GM19023 (cell line): Measurements from ENCODE around the gene GHRH.

Source experiments
- ATAC-seq: cut with Tn5 transposase; IDR thresholded peaks from one replicate; pipeline ENCODE4 v1.9.1; 2021; ENCODE audit warnings: mild to moderate bottlenecking, moderate library complexity; ENCODE audit not compliant: unreplicated experiment

Gene GHRH

DNA sequence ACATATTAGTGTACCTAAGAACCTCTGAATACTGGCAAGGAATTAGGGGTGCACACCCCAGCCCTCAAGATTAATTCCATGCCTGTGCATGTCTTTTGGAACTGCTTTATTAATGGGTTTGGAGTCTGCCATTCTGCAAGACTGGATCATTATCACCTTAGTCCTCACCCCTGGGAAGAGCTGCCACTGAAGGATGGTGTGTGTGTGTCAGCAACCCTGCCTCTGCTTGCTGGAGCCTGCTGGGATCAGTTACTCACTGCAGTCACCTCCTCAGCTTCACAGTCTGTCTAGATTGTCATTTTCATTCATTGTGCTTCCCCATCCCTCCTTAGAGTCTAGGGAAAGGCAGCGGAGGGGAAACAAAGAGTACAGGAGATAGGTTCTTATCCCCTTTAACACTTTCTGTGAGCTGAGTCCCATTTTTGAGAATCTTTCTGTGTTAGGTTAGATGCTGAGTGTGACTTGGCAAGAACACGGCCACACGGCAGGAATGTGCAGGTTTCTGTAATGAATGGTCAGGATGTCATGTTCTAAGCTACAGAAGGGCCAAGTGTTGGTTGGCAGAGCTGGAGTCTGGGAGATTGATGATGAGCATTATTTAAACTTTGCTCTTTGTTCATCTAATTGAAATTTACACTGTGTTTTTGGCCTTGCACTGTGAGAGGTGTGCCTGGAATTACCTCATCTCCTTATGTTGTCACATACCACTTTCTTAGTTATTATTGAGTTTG lies 21.1 kb downstream of the GHRH start:
- ATAC-seq = no peak

DNA sequence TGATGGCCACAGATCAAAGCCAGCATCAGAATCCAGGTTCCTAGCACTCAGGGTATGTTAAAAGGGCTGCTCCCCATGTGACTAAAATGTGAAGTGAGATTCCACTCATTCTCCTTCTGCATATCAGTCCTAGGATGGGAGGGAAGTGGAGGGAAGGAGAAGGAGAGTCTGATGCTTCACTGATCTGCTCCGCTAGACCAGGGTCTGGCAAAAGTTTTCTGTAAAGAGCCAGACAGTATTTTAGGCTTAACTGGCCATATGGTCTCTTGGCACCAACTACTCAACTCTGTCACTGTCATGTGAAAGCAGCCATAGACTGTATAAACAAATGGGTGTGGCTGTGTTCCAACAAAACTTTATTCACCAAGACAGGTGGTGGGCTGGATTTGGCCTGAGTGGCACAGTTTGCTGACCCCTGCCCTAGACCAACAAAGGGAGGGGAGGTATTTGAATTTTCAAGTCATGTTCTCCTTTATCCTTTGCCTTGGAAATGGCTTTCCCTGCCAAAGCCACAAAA lies 22.6 kb downstream of the GHRH start:
- ATAC-seq = no peak

DNA sequence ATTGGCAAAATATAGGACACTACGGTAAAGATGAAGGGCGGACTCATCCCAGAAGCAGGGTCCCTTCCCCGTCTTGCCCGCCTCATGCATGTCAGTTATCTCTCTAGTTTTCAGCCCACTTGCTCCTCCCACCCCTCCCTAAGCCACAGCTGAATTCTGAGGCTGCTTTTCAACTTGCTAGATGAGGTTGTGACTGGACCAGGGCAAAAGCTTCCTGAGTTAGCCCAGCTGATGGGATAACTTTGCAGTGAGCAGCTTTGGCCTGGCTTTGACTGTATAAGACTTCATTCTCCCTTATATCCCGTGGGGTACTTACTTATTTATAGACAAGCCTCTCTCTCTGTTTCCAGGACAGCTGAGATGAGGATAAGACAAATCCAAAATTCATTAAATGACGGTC lies 23.2 kb downstream of the GHRH start:
- ATAC-seq = no peak

DNA sequence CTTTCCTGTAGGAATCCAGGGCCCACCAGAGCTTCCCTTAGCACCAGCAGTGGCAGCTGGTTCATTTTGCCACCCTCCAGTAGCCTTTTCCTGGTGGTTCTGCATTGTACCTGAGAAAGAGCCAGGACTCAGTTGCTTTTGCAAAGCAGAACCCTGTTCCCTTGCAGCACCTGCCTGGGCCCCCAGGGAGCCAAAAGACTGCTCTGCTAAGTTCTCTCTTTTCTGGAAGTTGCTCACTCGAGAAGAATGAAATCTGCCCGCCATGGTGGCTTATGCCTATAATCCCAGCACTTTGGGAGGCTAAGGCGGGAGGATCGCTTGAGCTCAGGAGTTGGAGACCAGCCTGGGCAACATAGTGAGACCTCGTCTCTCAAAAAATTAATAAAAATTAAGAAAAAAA lies 24.0 kb downstream of the GHRH start:
- no peak for ATAC-seq

DNA sequence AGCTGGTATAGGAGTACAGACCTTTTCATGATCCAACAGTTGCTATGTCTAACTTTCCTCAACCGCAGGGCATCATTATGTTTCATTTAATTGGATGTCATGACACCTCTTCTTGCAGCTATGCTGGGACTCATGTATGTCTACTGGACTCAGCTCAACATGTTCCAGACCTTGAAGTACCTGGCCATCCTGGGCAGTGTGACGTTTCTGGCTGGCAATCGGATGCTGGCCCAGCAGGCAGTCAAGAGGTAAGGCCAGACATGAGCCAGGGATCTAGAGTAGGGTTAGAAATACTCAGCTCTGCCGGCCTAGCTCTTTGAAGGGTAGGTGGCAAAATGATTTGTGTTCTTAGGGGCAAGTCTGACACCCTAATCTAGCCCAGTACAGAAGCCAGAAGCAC lies 25.2 kb downstream of the GHRH start:
- no peak for ATAC-seq

DNA sequence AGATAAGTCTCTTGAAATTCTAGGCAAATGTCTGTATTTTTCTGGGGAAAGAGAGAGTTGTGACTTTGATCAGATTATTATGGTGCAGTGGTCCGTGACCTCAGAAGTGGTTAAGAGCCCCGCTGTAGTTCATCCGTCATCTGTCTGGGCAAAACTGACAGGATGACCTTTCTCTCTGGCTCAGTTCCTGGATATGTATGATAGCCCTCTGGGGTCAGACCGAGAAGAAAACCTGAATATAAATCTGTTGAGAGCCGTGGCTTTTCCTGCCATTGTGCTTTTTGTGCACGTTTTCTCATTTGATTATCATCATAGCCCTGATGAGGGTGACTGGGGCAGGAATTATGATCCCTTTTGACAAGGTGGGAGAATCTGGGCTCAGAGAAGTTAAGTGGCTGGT lies 26.5 kb downstream of the GHRH start:
- ATAC-seq = no peak

DNA sequence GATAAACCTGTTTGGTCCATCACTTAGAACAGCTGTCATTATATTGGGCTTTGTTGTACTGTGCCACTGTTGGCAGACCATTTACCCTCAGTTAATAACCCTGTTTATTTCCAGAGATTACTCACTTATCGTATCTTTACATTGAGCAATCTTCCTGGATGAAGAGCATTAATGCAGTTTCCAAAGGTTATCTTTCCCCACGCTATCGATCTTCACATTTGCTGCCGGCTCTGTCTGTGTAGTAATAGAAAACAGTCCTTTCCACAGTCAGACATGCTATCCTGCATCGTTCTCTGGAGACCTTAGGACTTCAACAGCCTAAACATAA lies 27.4 kb downstream of the GHRH start:
- no peak for ATAC-seq

DNA sequence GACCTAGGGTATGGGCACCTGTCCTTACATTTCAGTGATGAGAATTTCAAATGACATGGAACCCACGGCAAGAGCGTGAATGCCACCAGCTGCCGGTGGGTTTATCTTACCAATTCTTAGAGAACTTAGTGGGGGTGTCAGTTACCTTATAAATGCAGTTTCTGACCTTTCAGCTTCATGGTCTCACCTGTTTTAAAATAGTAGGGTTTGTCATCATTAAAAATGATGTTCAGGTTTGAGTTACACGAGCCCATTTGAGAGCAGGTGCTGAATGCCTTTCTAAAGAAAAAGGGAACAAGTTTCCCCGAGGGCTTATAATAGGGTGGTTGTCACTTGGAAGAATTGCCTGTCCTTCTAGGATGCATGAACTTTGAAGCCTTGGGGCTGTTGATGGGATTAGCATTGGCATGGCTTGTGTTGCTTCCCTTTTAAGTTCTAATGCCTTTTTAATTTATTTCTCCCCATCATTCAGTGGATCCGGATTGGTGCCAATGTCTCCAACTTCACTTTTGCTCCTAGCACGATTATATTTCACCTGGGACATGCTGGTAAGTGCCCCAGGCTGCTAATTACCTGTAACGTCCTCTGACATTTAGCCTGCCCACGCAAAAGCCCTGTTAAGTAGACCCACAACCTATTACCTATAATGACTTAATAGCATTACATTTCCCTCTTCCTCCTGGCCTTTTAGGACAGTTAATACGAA lies 27.9 kb downstream of the GHRH start:
- no peak for ATAC-seq

DNA sequence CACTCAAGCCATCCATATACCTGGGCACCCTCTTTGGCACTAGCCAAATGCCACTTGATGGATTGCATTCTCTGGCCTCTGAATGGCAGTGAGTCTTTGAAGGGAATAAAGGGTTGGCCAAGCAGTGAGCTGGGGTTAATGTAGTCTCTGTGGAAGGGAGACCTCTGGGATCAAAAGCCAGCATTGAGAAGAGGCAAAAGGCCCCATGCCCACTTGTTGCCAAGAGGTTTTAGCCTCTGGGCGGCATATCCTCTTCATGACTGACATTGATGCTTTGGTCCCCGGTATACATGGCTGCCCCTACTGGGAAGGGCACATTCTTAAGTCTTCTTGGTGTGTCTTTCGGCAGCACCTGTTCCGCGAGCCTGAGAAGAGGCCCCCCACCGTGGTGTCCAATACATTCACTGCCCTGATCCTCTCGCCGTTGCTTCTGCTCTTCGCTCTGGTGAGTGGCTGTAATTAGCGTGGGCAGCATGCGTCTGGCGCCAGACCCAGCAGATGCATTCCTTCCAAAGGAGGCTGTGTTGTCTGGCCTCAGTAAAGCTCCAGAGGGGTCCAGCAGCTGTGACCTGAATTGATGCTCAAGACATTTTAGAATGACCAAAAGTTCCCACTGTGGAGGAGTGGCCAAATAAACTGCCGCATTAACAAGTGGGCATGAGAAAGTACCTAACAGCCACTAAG lies 29.5 kb downstream of the GHRH start:
- ATAC-seq = no peak

DNA sequence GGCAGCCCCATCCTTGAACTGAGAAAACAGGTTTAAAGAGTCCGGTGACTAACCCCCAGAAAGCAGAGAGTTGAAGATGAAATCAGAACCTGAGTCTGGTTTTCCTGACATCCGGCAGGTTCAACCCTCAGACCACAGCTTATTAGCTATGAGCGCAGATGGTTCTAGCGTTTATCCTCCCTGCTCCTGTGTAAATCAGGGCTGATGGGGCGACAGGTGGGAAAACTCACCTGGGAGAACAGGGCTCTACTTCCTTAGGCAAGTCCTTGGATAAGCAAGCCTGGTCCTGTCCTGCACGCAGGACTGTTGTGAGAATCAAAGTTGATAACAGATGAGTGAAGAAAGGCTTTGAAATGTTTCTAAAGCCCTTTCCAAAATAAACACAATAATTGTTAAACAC lies 31.4 kb downstream of the GHRH start:
- no peak for ATAC-seq

DNA sequence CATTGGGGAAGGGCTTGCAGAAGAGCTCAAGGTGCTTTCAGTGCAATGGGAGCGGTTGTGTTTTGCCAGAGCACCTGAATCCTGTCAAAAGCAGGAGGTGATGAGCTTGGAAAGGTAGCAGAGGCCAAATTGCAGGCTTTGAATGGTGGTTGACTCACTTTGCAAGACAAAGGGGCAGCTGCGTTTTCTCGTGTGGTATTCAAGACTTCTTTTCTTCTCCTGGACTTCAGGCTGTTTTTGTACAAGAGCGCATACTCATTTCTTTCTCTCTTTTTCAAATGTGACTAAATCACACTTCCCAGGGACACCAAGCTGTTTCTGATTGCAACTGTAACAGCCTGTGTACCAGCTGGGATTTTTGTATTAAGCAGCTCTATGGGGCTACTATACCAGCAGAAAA lies 32.3 kb downstream of the GHRH start:
- no peak for ATAC-seq

DNA sequence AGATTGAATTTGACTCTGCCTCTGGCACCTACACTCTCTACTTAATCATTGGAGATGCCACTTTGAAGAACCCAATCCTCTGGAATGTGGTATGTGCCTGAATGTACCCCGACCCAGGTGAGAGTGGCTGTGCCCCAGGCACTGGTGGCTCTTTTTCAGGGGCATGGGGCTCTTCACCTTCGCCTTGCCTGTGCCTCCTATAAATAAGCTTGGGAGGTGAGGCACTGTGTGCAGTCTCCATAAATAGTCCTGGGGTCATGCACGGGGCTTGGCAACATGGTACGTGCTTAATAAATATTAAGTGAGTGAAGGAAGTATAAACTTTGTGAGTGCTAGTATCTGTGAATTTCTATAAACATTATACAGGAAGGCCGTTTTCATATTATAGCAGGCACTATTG lies 33.0 kb downstream of the GHRH start:
- ATAC-seq = no peak

DNA sequence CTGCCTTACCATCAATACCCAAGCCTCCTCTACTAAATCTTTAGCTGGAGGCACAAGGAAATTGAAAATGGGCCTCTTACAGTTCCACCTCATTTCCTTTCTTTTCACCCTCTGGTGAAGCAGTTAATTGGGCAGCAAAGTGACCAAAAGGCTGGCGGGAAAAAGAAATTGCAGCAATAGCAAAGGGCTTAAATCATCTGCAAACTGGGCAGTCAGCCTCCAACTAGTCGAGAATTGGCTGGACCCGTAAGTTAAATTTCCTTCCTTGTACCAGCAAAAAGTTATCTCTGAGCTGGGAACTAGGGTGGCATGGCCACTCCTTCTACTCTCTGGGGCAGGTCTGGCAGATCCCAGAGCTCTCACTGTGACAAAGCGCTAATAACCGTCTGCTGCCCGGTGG lies 33.5 kb downstream of the GHRH start:
- no peak for ATAC-seq

DNA sequence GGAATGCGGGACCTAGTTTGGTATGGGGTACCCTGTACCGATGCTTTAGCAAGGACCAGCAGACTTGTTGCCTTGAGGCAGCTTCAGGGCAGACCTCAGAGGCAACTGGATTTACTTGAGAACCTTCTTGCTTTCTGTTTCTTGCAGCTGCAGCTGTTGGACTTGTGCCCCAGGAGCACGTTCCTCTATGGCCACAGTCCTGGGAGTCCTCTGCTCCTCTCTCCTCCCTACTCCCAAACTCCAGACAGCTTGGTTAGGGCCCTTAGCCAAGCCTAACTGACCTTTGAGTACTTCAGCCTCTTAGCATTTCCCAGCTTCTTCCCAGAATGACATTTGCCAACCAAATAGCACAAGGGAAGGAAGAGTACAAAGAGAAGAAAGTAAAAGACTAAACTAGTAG lies 34.7 kb downstream of the GHRH start:
- no peak for ATAC-seq

DNA sequence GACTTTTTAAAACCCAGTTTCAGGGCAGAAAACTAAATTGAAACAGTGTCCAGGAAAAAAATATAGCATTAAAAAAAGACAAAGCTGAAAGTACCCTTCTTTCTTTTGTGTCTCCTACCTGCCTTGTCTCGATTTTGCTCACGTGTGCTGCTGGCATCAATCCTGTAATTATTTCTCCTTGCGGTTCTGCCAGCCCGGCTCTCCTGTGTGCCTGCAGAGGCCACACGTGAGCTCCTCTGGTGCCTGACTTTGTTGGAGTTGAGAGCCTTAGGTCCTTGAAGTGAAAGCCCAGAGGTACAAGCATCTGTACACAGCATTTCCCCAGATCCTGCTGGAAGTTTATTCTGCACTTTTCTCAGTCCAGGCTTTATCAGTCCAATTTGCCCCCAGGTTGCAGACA lies 36.5 kb downstream of the GHRH start:
- no peak for ATAC-seq

DNA sequence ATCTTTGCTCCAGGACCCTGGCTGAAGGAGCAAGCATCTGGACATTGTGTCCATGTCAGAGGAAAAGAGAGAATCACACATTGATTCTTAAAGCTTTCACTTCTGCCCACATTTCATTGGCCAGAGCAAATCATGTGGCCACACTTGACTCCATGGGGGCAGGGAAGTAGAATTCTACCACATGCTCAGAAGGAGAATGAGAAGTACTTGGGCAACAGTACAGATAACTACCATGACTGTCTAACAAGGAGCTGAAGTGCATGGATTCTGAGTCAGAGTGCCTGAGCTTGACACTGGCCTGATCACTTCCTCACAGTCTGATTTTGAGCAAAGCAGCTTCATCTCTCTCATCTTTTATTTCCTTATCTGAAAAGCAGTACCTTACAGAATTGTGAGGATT lies 38.6 kb downstream of the GHRH start:
- no peak for ATAC-seq

DNA sequence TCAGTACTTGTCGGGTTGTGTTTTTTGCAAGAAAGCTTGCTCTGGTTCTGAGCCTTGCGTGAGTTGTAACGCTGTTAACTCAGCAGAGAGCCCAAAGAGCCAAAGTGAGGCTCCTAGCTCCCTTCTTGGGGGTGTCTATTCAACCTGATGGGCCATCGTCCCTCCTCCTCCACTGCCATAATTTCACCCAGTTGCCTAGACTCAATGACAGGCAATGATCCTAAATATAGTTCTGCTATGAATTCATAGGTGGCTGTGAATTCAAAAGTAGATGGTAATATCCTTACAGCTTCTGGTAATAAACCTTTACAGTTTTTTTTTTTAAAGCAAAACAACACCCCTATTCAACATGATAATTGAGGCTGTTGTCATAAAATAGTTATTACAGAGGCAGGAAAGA lies 39.5 kb downstream of the GHRH start:
- ATAC-seq = no peak

DNA sequence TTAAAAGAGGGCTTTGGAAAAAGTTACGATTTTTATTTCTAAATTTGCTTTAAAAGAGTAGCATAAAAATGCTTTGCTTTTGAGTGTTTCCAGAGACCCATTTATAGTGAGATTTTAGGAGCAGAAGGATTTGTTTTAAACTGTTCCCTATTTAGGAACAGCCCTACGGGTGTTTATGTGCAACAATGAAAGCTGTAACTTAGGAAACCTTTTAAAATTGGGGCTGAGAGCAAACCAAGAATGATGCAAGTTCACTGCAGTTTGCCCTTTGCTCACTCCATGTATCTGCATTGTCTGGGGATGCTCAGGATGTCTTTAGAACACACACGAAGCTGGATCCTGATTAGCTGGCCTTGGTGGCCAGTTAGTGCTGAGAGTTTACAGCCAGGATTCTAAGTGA lies 40.9 kb downstream of the GHRH start:
- no peak for ATAC-seq

DNA sequence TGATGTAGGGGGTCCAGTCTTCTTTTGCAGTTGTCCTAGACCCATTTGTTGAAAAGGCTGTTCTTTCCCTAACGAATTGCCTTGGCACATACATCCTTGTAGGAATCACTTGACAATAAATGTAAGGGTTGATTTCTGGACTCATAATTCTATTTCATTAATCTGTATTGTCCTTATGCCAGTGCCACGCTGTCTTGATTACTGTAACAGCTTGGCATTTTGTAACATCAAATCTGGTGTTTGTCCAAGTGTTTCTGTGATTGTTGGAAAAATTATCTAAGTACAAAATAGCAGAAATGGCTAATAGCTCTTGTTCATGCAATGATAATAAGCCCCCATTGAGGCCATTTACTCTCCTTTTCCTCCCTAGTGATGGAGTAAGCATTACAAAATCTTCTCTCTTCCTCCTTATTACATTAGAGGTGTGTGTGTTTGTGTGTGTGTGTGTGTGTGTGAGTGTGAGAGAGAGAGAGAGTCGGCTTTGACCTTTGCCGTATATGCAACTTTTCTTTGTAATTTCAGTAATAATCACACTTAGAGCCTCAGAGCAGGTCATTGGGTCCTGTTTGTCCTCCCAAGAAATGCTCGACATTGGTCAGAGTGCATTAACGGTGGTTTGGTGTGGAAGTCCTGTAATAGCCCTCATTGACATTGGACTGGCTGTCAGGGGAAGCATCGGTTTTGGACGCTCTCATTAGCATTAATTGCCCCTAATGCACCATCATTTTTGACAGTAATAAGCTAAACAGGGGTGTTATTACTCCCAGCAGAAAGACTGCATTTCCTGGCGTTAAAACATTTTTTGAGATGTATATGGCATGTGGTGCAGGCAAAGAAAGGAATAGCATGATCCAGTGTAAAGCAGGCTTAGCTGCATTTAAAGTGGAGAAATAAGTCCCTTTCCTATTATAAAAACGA lies 41.6 kb downstream of the GHRH start:
- no peak for ATAC-seq

DNA sequence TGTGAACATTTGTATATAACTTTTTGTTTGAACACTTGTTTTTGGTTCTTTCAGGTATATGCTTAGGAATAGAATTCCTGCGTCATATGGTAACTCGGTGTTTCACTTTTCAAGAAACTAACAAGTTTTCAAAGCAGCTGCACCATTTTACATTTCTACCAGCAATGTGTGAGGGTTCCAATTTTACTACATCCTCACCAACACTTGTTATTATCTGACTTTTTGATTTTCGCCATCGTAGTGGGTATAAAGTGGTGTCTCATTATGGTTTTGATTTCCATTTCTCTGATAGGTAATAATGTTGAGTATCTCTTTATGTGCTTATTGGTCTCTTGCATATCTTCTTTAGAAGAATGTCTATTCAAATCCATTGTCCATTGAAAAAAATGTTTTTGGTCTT lies 42.6 kb downstream of the GHRH start:
- no peak for ATAC-seq

DNA sequence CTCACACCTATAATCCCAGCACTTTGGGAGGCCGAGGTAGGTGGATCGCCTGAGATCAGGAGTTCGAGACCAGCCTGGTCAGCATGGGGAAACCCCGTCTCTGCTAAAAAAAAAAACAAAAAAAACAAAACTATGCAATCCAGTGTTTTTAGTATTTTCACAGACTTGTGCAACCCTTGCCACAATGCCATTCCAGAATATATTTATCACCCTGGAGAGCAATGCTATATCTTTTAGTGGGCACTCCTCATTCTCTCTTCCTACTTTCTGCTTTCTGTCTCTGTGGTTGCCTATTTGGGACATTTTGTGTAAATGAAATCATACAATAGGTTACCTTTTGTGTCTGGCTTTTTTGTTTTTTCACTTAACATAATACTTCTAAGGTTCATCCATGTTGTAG lies 43.2 kb downstream of the GHRH start:
- no peak for ATAC-seq
